DND-41 (cell line): ENCODE data around the gene EZH1.
"Not testable (repeated sequence)": the region's sequence is repeated elsewhere in the genome, so short reads cannot be mapped to it uniquely, and the experiment has no call there.

ENCODE experiments used
- ATAC-seq: fragments of 200-7000 bp; cut with Tn5 transposase; 3 replicates; pipeline ENCODE4 v1.9.1; 2021; ENCODE audit warnings: low read depth; ENCODE audit not compliant: insufficient read depth
- DNase-seq: peaks from one replicate; pipeline ENCODE4 v3.0.0-alpha.2; 2020
- H2AFZ ChIP-seq: 2 replicates; pipeline ENCODE4 v1.6.0; 2012; ENCODE audit warnings: low read depth, low read length
- H3K27ac ChIP-seq: 2 replicates; pipeline ENCODE4 v1.5.1; 2012; ENCODE audit warnings: low read length, inconsistent platforms
- H3K27me3 ChIP-seq: fragments of 200-600 bp; sonication (generic); 2 replicates; pipeline ENCODE4 v1.6.0; 2012; ENCODE audit warnings: low read length, mild to moderate bottlenecking, inconsistent platforms; ENCODE audit not compliant: insufficient read depth, poor library complexity
- H3K36me3 ChIP-seq: 2 replicates; pipeline ENCODE4 v1.5.1; 2012; ENCODE audit warnings: low read length, inconsistent platforms; ENCODE audit not compliant: insufficient read depth
- H3K4me1 ChIP-seq: 2 replicates; pipeline ENCODE4 v1.5.1; 2012; ENCODE audit warnings: mild to moderate bottlenecking, low read length; ENCODE audit not compliant: insufficient read depth
- H3K4me2 ChIP-seq: 2 replicates; pipeline ENCODE4 v1.6.0; 2012; ENCODE audit warnings: mild to moderate bottlenecking, moderate library complexity, low read length, inconsistent platforms; ENCODE audit not compliant: insufficient read depth
- H3K4me3 ChIP-seq, 2 experiments: fragments of 200-600 bp in 1 of 2; shearing (Covaris generic) in 1 of 2; 2 replicates each; pipeline ENCODE4 v1.5.1; 2012 to 2016; ENCODE audit warnings: inconsistent platforms in 2 of 2, low read length in 2 of 2, mild to moderate bottlenecking in 2 of 2, low read depth in 1 of 2, moderate library complexity in 1 of 2
- H3K79me2 ChIP-seq: 2 replicates; pipeline ENCODE4 v1.6.0; 2012; ENCODE audit warnings: low read length, inconsistent platforms; ENCODE audit not compliant: insufficient read depth
- H3K9ac ChIP-seq: 2 replicates; pipeline ENCODE4 v1.6.0; 2012; ENCODE audit warnings: low read depth, mild to moderate bottlenecking, inconsistent platforms, low read length, moderate library complexity
- H3K9me3 ChIP-seq: 2 replicates; pipeline ENCODE4 v1.5.1; 2012; ENCODE audit warnings: low read length, moderate library complexity, mild to moderate bottlenecking, inconsistent platforms; ENCODE audit not compliant: insufficient read depth, severe bottlenecking
- H4K20me1 ChIP-seq: 2 replicates; pipeline ENCODE4 v1.6.0; 2012; ENCODE audit warnings: low read length; ENCODE audit not compliant: insufficient read depth
- CTCF ChIP-seq: IDR thresholded peaks from 2 replicates; pipeline ENCODE4 v1.5.1; 2012; ENCODE audit warnings: borderline replicate concordance, low read length, moderate library complexity, mild to moderate bottlenecking; ENCODE audit not compliant: poor library complexity, severe bottlenecking; ENCODE audit errors: extremely low read depth
- EZH2 ChIP-seq: IDR thresholded peaks from 3 replicates; pipeline ENCODE4 v1.6.1; 2012; ENCODE audit warnings: borderline replicate concordance, low read depth, mild to moderate bottlenecking, moderate library complexity, low read length, inconsistent platforms; ENCODE audit not compliant: severe bottlenecking

EZH1 gene

GRCh38 chr17:42748202-42748907 lies 3.5 kb upstream of the EZH1 start:
- DNase-seq (no peak), ATAC-seq (no peak)
- Histone ChIP-seq H3K4me2 (no peak overlapping the region), H3K4me1 (peaks cover 22% of the 10 kb centered on the region), H3K27ac (no peak overlapping the region), H2AFZ (no peak overlapping the region), H4K20me1 (0 out of 2 replicates have a peak, but pooled peaks cover 3% of the 10 kb centered on the region), H3K79me2 (peaks cover 15% of the 10 kb centered on the region), H3K27me3 (no peaks in the 10 kb centered on the region), H3K9me3 (no peaks in the 10 kb centered on the region), H3K4me3 (no peak overlapping the region), H3K9ac (no peak overlapping the region), H3K36me3 (no peaks in the 10 kb centered on the region)
- TF ChIP-seq CTCF (no peak), EZH2 (no peak)

- Histone ChIP-seq H3K4me3 (peak overlapping the region; percentile 44 to 84), H3K9ac (peak overlapping the region; percentile 70), H3K9me3 (no peaks in the 10 kb centered on the region), H3K4me2 (peak overlapping the region; percentile 84), H3K4me1 (peaks cover 29% of the 10 kb centered on the region), H3K27ac (peak overlapping the region; percentile 82), H3K36me3 (peaks cover 2% of the 10 kb centered on the region; the same call in 1 of the 2 replicates), H4K20me1 (peaks cover 6% of the 10 kb centered on the region; the same call in 1 of the 2 replicates), H2AFZ (peak overlapping the region; percentile 88), H3K79me2 (peaks cover 55% of the 10 kb centered on the region), H3K27me3 (no peaks in the 10 kb centered on the region)
- TF ChIP-seq EZH2 = no peak
- TF ChIP-seq CTCF = no peak
- ATAC-seq (peak; percentile 80), DNase-seq (peak; percentile 81)
Observed at GRCh38 chr17:42744283-42744805, 496 bp downstream of the EZH1 start.

GRCh38 chr17:42743595-42744282 lies 1.1 kb downstream of the EZH1 start:
- ATAC-seq (no peak), DNase-seq (no peak)
- Histone ChIP-seq H3K27ac (peak overlapping the region; percentile 82), H3K27me3 (no peaks in the 10 kb centered on the region), H3K4me1 (peaks cover 29% of the 10 kb centered on the region), H3K4me3 (peak overlapping the region; percentile 44 to 84), H4K20me1 (peaks cover 6% of the 10 kb centered on the region; the same call in 1 of the 2 replicates), H3K4me2 (peak overlapping the region; percentile 84), H3K9ac (peak overlapping the region; percentile 70), H3K9me3 (no peaks in the 10 kb centered on the region), H3K36me3 (peaks cover 2% of the 10 kb centered on the region; the same call in 1 of the 2 replicates), H2AFZ (peak overlapping the region; percentile 86), H3K79me2 (peaks cover 61% of the 10 kb centered on the region)
- TF ChIP-seq EZH2 = no peak
- peak; percentile 49 for TF ChIP-seq CTCF

GRCh38 chr17:42742916-42743315 lies 1.9 kb downstream of the EZH1 start:
- H3K27ac ChIP-seq, H2AFZ ChIP-seq, H4K20me1 ChIP-seq, H3K27me3 ChIP-seq, H3K36me3 ChIP-seq, DNase-seq, ATAC-seq, H3K4me3 ChIP-seq, H3K9me3 ChIP-seq: not testable (repeated sequence)
- Histone ChIP-seq H3K79me2 (peaks cover 67% of the 10 kb centered on the region), H3K9ac (peak overlapping the region; percentile 70), H3K4me1 (peaks cover 29% of the 10 kb centered on the region), H3K4me2 (peak overlapping the region; percentile 84; the same call in 1 of the 2 replicates)
